GM18858 (cell line): Measurements from ENCODE around the gene LCN15.
"Not testable (repeated sequence)": the region's sequence is repeated elsewhere in the genome, so short reads cannot be mapped to it uniquely, and the experiment has no call there.

Source experiments
- ATAC-seq: cut with Tn5 transposase; IDR thresholded peaks from one replicate; pipeline ENCODE4 v1.9.1; 2021; ENCODE audit not compliant: unreplicated experiment

LCN15 gene

DNA sequence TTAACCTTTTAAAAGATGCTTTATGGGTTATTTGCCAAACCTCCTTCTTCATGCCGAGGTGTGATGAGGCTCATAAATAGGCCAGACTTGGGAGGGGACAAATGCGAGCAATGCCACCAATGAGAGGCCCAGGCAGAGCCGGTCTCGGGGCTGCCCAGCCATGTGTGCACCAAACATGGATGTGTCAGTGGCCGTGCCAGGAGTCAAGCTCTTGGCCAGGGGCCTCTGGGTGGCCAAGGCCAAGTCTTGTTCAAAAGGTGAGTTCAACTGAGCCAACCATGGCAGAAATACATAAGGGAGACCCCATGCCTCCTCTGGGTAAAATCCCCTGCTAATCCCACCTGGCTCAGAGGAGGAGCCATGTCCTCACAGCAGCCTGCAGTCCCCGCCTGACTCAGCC lies 10.9 kb upstream of the LCN15 start:
- ATAC-seq, result no peak

GRCh38 chr9:136774416-136775045 lies 10.2 kb upstream of the LCN15 start:
- no peak for ATAC-seq

GRCh38 chr9:136773386-136774044 lies 9.2 kb upstream of the LCN15 start:
- ATAC-seq, result no peak

DNA sequence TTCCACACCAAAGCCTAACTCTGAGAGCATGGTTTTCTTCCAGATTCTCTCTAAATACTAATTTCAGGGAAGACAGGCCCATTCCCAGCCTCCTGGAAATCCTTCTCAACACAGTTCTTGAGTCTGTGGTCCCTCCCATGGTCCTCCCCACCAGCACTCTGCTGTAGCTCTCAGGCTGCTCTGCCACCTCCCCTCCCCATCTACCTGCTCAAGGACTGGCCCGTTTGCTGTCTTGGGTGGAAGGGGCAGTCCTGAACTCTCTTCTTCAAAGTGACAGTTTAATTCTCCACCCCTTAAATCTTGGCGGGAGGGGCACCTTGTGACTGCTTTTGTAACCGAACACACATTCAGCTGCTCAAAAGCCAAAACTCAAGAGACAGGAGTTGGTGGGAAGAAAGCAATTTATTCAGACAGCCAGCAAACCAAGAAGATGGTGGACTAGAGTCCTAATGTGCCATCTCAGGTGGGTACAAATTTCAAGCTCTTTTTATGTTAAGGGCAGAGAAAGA lies 7.6 kb upstream of the LCN15 start:
- ATAC-seq, result no peak

DNA sequence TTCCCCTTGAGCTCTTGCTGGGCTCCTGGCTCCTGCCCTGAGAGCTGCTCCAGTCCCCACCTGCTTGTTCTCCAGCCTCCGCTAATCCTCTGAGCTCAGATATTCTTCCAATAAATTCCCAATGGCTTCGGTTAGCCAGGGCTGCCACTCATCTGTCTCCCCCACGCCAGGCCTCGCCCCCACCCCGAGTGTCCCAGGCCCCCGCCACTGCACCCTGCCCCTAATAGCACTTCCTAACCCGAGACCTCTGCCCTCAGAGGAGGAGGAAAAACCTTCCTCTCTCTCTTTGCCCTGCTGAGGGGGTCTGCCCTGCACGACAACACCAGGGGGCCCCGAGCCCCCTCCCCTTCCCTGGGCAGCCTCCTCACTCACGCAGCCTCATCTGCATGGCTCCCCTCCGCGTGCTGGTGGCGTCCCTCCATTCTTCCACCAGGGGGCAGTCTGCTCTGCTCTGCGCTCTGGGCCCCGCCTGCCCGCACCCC lies 5.4 kb upstream of the LCN15 start:
- no peak for ATAC-seq

GRCh38 chr9:136766410-136767120 lies 2.2 kb upstream of the LCN15 start:
- ATAC-seq, result not testable (repeated sequence)

DNA sequence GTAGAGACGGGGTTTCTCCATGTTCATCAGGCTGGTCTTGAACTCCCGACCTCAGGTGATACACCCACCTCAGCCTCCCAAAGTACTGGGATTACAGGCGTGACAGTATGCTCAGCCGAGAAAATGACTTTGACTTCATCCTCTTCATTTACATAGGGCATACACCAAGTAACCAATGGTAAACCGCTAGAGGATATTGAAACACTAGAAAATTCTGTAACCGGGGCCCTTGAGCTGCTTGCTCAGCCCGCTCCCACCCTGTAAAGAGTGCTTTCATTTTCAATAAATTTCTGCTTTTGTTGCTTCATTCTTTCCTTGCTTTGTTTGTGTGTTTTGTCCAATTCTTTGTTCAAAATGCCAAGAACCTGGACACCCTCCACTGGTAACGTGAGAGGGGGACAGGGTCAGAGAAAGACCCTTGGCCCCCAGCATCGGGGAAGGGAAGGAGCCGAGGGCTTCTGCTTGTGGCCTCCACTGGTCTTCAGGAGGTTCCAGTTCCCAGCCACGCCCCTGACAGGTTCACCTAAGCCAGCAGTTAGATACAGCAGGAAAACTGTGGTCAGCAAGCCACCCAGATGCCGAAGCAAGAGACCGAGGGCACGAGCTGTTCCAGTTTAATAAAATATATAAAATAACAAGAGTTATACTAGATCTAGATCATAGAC lies 1.6 kb upstream of the LCN15 start:
- ATAC-seq, result peak; percentile 43

- no peak for ATAC-seq
Observed at GRCh38 chr9:136765041-136765440, 723 bp upstream of the LCN15 start.

DNA sequence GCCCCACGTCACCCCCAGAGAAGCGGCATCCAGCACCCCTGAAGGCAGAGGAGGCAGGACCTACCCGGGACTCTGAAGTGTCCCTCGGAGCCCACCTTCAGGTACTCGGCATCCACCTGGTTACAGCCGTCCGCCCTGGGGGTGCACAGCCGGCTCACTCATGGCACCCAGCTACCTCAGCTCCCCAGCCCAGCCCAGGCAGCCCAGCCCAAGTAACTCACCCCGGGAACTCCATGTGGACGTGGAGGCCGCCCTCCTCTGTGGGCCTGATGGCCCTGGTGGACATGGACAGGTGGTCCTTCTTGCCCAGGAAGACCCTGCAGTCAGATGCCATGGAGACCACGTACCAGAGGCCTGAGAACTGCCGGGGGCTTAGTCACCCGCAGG lies 676 bp downstream of the LCN15 start:
- no peak for ATAC-seq

- ATAC-seq, result no peak
Observed at GRCh38 chr9:136762915-136763648, 1.2 kb downstream of the LCN15 start.

GRCh38 chr9:136762221-136762691 lies 2.1 kb downstream of the LCN15 start:
- ATAC-seq, result no peak

- ATAC-seq, result no peak
Observed at GRCh38 chr9:136761545-136761981, 2.8 kb downstream of the LCN15 start.

- not testable (repeated sequence) for ATAC-seq
Observed at GRCh38 chr9:136760834-136761544, 3.3 kb downstream of the LCN15 start.

- ATAC-seq, result no peak
Observed at GRCh38 chr9:136760424-136760823, 3.9 kb downstream of the LCN15 start.

DNA sequence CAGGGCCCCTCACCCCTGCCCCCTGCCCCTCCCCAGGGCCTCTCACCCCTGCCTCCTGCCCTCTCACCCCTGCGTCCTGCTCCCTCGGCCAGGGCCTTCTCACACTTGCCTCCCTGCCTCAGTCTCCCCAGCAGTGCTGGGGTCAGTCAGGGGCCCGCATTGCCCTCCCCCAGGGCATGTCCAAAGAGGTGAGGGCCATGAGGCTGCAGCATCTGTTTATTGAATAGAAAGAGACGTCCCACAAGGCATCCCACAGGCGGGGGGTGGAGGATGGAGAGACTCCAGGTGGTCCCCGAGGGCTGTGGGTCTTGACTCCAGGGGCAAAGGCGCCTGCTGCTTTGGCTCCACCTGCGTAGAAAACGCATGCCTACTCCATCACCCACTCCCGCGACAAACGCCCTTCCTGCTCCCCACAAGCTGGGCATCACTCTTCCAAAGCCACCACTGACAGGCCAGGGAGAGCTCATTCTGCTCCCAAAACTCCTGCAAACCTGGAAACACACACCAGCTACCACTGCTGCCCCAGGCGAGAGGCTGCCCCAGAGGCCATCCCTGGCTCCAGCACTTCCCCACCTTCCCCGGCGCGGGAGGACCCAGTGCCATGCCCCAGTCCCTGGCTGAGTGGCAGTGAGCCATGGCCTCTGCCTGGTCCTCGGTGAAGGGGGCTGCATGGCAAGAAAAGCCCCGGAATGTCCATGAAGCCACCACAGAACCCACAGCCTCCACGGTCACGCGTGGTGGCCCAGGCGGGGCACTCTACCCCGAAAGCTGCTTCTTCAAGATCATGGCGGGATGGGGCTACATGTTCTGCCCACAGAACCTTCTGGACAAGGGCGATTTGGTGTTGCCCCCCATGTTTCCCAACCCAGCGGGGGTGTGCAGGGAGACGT lies 4.6 kb downstream of the LCN15 start:
- no peak for ATAC-seq

GRCh38 chr9:136759001-136759400 lies 5.3 kb downstream of the LCN15 start:
- no peak for ATAC-seq

DNA sequence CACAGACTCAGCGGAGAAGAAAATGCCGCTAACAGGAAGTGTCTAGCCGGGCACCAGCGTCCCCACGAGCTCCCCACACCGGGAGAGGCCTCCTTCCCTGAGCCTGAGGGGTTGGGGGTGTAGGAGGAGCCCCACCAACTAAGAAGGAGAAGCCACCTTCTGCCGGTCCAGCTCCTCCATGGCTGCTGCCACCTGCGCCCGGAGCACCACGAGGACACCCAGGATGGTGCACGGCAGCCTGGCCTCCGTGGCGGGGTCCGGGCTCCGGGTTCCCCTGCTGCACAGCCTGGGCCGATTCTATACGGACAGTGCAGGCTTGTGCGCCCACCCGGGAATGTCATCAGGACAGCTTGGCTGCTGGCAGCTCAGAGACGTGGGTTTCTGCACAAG lies 6.6 kb downstream of the LCN15 start:
- no peak for ATAC-seq

DNA sequence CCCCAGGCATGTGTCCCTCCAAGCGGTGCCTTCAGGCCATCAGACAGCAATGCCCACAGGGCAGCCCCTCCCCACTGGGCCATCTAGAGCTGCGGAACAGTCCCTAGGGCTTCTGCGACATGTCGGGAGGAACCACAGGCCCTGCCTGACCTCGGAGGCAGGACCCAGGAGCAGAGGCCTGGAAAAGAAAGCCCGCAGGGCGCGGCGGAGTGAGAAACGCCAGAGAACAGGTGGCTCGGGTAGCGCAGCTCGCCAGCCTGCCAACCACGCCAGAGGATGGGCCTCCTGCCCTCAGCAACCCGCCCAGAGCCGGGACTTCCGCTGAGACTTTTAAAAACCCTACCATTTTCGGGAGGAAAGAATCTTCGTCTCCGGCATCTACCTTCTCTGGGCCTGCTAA lies 7.0 kb downstream of the LCN15 start:
- ATAC-seq, result no peak

GRCh38 chr9:136756836-136757235 lies 7.5 kb downstream of the LCN15 start:
- no peak for ATAC-seq
